GM12878 (cell line): ENCODE data around the gene LMO2. TPM values are rescaled to one million over a fixed set of nuclear protein-coding genes. Genes with fewer than 3 reads are reported as not detected.

Experiments used
- ATAC-seq: fragments of 200-7000 bp; cut with Tn5 transposase; 3 replicates; pipeline ENCODE4 v1.9.1; 2020; ENCODE audit warnings: mild to moderate bottlenecking, moderate library complexity
- BruUV-seq: library from RNA; stranded (reverse); fragments of 400-500 nt; replicated peaks from 2 replicates; lab custom pipeline; 2021; lab: Mats Ljungman, UMichigan
- CTCF ChIA-PET: fragments of 300-600 bp; sonication (Branson Sonifier 250); formaldehyde crosslinking; extraction: SDS; loops from one replicate; lab custom pipeline; 2021; ENCODE audit warnings: inconsistent platforms; lab: Yijun Ruan, JAX
- POLR2A ChIA-PET: fragments of 350-600 bp; formaldehyde crosslinking; extraction: SDS; loops from one replicate; lab custom pipeline; 2021; ENCODE audit warnings: inconsistent platforms; lab: Charles Lee
- RAD21 ChIA-PET: fragments of 300-600 bp; sonication (Branson Sonifier 250); formaldehyde crosslinking; loops from one replicate; lab custom pipeline; 2023; ENCODE audit warnings: antibody characterized with exemption; ENCODE audit not compliant: unreplicated experiment; lab: Charles Lee
- SMC1A ChIA-PET: fragments of 300-600 bp; sonication (Branson Sonifier 250); formaldehyde crosslinking; loops from one replicate; lab custom pipeline; 2023; ENCODE audit not compliant: unreplicated experiment, uncharacterized antibody; lab: Charles Lee
- DNase-seq: peaks from one replicate; pipeline ENCODE4 v3.0.0-alpha.2; 2011; ENCODE audit warnings: low read depth, low spot score
- FAIRE-seq: peaks from 3 replicates; lab custom pipeline; 2011; peaks lifted over from hg19 to GRCh38; lab: Jason Lieb, UNC
- H2AFZ ChIP-seq: 2 replicates; pipeline ENCODE4 v1.6.0; 2011; ENCODE audit warnings: low read depth, low read length, control low read depth; ENCODE audit not compliant: control insufficient read depth
- H3K27ac ChIP-seq: 2 replicates; pipeline ENCODE4 v1.5.1; 2011; ENCODE audit warnings: control low read depth; ENCODE audit not compliant: control insufficient read depth, insufficient read depth
- H3K27me3 ChIP-seq, 2 experiments: replicated peaks in 1 of 2; 2 replicates each; pipeline versions ENCODE4 v1.6.0 to v1.6.1; 2011; ENCODE audit warnings: low read length in 1 of 2; ENCODE audit not compliant: control insufficient read depth in 2 of 2, insufficient read depth in 2 of 2
- H3K36me3 ChIP-seq, 2 experiments: 2 replicates each; pipeline ENCODE4 v1.5.1; 2011; ENCODE audit warnings: low read length in 1 of 2; ENCODE audit not compliant: control insufficient read depth in 2 of 2, insufficient read depth in 2 of 2
- H3K4me1 ChIP-seq: 2 replicates; pipeline ENCODE4 v1.6.1; 2011; ENCODE audit warnings: mild to moderate bottlenecking, low read length, moderate library complexity, mixed read lengths; ENCODE audit not compliant: control insufficient read depth, insufficient read depth
- H3K4me2 ChIP-seq: 2 replicates; pipeline ENCODE4 v1.6.0; 2011; ENCODE audit warnings: control low read depth; ENCODE audit not compliant: control insufficient read depth, insufficient read depth
- H3K4me3 ChIP-seq: fragments of 200-600 bp; sonication (generic); 2 replicates; pipeline ENCODE4 v1.5.1; 2016
- H3K79me2 ChIP-seq: 2 replicates; pipeline ENCODE4 v1.6.0; 2011; ENCODE audit warnings: low read length; ENCODE audit not compliant: control insufficient read depth, insufficient read depth
- H3K9ac ChIP-seq: 2 replicates; pipeline ENCODE4 v1.8.0; 2011; ENCODE audit warnings: low read length, control low read depth, mixed read lengths; ENCODE audit not compliant: control insufficient read depth, insufficient read depth
- H3K9me3 ChIP-seq: replicated peaks from 3 replicates; pipeline ENCODE4 v1.5.1; 2011; ENCODE audit warnings: mild to moderate bottlenecking, low read length; ENCODE audit not compliant: control insufficient read depth, insufficient read depth
- H4K20me1 ChIP-seq: 2 replicates; pipeline ENCODE4 v1.6.0; 2011; ENCODE audit not compliant: control insufficient read depth, insufficient read depth
- BMI1 ChIP-seq: fragments of 450-650 bp; IDR thresholded peaks from 2 replicates; pipeline ENCODE4 v1.6.1; 2016; ENCODE audit warnings: mild to moderate bottlenecking, moderate library complexity, borderline replicate concordance
- E2F8 ChIP-seq: fragments of 450-650 bp; IDR thresholded peaks from 2 replicates; pipeline ENCODE4 v1.6.1; 2018; ENCODE audit warnings: mild to moderate bottlenecking, low read depth, moderate library complexity; ENCODE audit not compliant: partially characterized antibody
- EED ChIP-seq: sonication (generic); IDR thresholded peaks from 2 replicates; pipeline ENCODE4 v1.6.1; 2016; ENCODE audit warnings: antibody characterized with exemption, low read depth
- HDAC6 ChIP-seq: fragments of 200-600 bp; sonication (generic); IDR thresholded peaks from one replicate; pipeline ENCODE4 v1.8.0; 2017; ENCODE audit warnings: antibody characterized with exemption; ENCODE audit not compliant: unreplicated experiment
- JUNB ChIP-seq: IDR thresholded peaks from 2 replicates; pipeline ENCODE4 v1.6.1; 2016; ENCODE audit warnings: antibody characterized with exemption, mild to moderate bottlenecking
- MTA2 ChIP-seq: fragments of 450-650 bp; IDR thresholded peaks from 2 replicates; pipeline ENCODE4 v1.6.1; 2016; ENCODE audit warnings: low read depth, mild to moderate bottlenecking, moderate library complexity
- NFYA ChIP-seq: IDR thresholded peaks from 2 replicates; pipeline ENCODE4 v1.6.1; 2011; ENCODE audit warnings: low read depth, mild to moderate bottlenecking, low read length, improper control_type of control experiment, borderline replicate concordance
- RAD51 ChIP-seq: fragments of 450-650 bp; IDR thresholded peaks from 2 replicates; pipeline ENCODE4 v1.6.1; 2016; ENCODE audit warnings: moderate library complexity, mild to moderate bottlenecking, inconsistent platforms
- RCOR1 ChIP-seq: conservative IDR thresholded peaks from 2 replicates; pipeline ENCODE4 v1.6.1; 2012; ENCODE audit warnings: low read depth, low read length, improper control_type of control experiment
- SMAD5 ChIP-seq: IDR thresholded peaks from 2 replicates; pipeline ENCODE4 v1.6.1; 2016; ENCODE audit warnings: antibody characterized with exemption, low read depth
- SRF ChIP-seq, 2 experiments: IDR thresholded peaks; 2 replicates each; pipeline ENCODE4 v1.6.1; 2011; ENCODE audit warnings: low read depth in 2 of 2, low read length in 2 of 2, mild to moderate bottlenecking in 1 of 2, moderate library complexity in 1 of 2
- YY1 ChIP-seq: IDR thresholded peaks from 2 replicates; pipeline ENCODE4 v1.6.1; 2011; ENCODE audit warnings: low read depth, mild to moderate bottlenecking, low read length
- ZNF384 ChIP-seq: IDR thresholded peaks from 2 replicates; pipeline ENCODE4 v1.6.1; 2012; ENCODE audit warnings: low read depth, mild to moderate bottlenecking, low read length, improper control_type of control experiment, borderline replicate concordance
- ZSCAN29 ChIP-seq: fragments of 450-650 bp; IDR thresholded peaks from 2 replicates; pipeline ENCODE4 v1.6.1; 2017; ENCODE audit warnings: mild to moderate bottlenecking, moderate library complexity
- WGBS: methylation state at CpG from one replicate; pipeline ENCODE4 v1.1.6; 2016; ENCODE audit warnings: low lambda C conversion rate; ENCODE audit not compliant: insufficient replicate concordance, insufficient coverage; ENCODE audit errors: missing lambda C conversion rate; 5-methylcytosine and 5-hydroxymethylcytosine counted together
- in situ Hi-C: fragments of 300-500 bp; cut with MboI; formaldehyde crosslinking; loops from 9 replicates; pipeline ENCODE4 v1.14.3; 2018; ENCODE audit warnings: mixed read lengths
- intact Hi-C: fragments of 100-400 bp; cut with micrococcal nuclease; formaldehyde crosslinking; loops from one replicate; pipeline ENCODE4 v1.14.2; 2022; ENCODE audit not compliant: unreplicated experiment
- polyA plus RNA-seq, 11 experiments: library from polyadenylated mRNA; depleted of rRNA in 4 of 11; unstranded in 6 of 11; stranded (reverse) in 5 of 11; fragments of >200 nt; fragmentation: Nextera tagmentation in 4 of 11; fragmentation: Illumina TruSeq in 1 of 11; extraction: Ambion mirVana in 4 of 11; extraction: Trizol in 1 of 11; gene quantifications; 1 replicate in 1 of 11; 2 replicates in 10 of 11; pipeline versions ENCODE4 v1.2.1 to v1.2.3, GENCODE V29; 2011 to 2016; ENCODE audit warnings: inconsistent platforms in 2 of 11, missing spikeins in 2 of 11, low read depth in 1 of 11
- total RNA-seq, 4 experiments: library from RNA; depleted of rRNA in 3 of 4; stranded (reverse); fragments of >200 nt in 3 of 4; fragmentation: Illumina TruSeq in 1 of 4; extraction: Trizol in 1 of 4; gene quantifications; 2 replicates each; pipeline versions ENCODE4 v1.2.1 to v1.2.3, GENCODE V29; 2013 to 2021
- TF ChIP-seq, protein P1 (sequence below): fragments of 450-650 bp; IDR thresholded peaks from 2 replicates; pipeline ENCODE4 v1.6.1; 2016; ENCODE audit warnings: mild to moderate bottlenecking, moderate library complexity, borderline replicate concordance

Gene LMO2
- total and polyA plus RNA-seq, 10 of the 15 experiments (the other 5 are each of a cell fraction or from before 2014, with no cell fraction given), result 0.29 to 1.9 (median 1.1) TPM; not detected in 1

DNA sequence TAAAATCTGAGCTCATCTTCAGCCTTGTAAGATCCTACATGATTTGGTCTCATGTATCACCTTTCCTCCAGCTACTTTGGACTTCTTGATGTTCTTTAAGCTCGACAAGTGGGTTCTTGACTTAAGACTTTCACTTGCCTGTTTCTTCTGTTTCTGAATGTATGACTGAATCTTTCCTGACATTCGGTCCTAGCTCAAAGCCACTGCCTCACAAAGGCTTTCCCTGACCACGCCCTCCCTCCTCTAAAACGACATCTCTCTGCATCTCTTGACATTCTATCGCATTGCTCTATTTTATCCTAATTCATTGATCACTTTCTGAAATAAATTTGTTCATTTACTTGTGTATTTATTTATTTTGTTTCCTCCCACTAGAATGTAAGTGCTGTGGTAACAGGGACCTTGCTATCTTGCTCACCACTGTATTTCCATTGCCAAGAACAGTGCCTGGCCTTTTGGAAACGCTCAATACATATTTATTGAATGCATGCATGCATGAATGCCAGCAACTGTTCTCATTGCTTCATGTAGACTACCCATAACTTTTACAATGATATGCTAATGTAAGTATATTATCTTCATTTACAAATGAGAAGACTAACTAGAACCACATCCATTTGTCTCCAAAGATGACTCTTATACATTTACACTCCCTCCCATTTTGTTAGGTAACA, 43.0 kb downstream of the LMO2 start:
- H3K9ac ChIP-seq, result no peak overlapping the region
- in situ Hi-C loops, result loop anchor here (10.0 kb wide), 1 partner anchor 646 kb away; no protein-coding TSS in a partner anchor
- no TSS peak for BruUV-seq
- no peaks in the 10 kb centered on the region for H3K4me1 ChIP-seq
- WGBS, result 52% methylated on average over 6 of the region's 6 CpGs
- SMC1A ChIA-PET, result no interaction called here
- no peaks in the 10 kb centered on the region for H3K9me3 ChIP-seq
- FAIRE-seq, result no peak
- H4K20me1 ChIP-seq, result no peaks in the 10 kb centered on the region
- CTCF ChIA-PET, result interaction anchor here (1.2 to 3.9 kb wide), 3 partner anchors 9 to 139 kb away, joined by 5 to 16 read pairs (median 11); no protein-coding TSS in a partner anchor
- H3K27me3 ChIP-seq, result peaks cover 0 to 3% of the 10 kb centered on the region in 2 experiments; a peak in 1 of 4 replicates
- RAD21 ChIA-PET, result interaction anchor here (1.0 kb wide), 1 partner anchor 123 kb away, joined by 3 read pairs; no protein-coding TSS in a partner anchor
- no peak for DNase-seq
- POLR2A ChIA-PET, result no interaction called here
- no peak overlapping the region for H3K4me2 ChIP-seq
- ATAC-seq, result no peak
- intact Hi-C loops, result no loop called here
- no peaks in the 10 kb centered on the region for H3K36me3 ChIP-seq
- H3K79me2 ChIP-seq, result no peaks in the 10 kb centered on the region
- no peak overlapping the region for H3K4me3 ChIP-seq
- no peak overlapping the region for H3K27ac ChIP-seq
- no peak overlapping the region for H2AFZ ChIP-seq
- TF ChIP-seq SMAD5, result no peak
- no peak for TF ChIP-seq EED
- no peak for TF ChIP-seq JUNB
- no peak for TF ChIP-seq ZSCAN29
- TF ChIP-seq, protein P1, sequence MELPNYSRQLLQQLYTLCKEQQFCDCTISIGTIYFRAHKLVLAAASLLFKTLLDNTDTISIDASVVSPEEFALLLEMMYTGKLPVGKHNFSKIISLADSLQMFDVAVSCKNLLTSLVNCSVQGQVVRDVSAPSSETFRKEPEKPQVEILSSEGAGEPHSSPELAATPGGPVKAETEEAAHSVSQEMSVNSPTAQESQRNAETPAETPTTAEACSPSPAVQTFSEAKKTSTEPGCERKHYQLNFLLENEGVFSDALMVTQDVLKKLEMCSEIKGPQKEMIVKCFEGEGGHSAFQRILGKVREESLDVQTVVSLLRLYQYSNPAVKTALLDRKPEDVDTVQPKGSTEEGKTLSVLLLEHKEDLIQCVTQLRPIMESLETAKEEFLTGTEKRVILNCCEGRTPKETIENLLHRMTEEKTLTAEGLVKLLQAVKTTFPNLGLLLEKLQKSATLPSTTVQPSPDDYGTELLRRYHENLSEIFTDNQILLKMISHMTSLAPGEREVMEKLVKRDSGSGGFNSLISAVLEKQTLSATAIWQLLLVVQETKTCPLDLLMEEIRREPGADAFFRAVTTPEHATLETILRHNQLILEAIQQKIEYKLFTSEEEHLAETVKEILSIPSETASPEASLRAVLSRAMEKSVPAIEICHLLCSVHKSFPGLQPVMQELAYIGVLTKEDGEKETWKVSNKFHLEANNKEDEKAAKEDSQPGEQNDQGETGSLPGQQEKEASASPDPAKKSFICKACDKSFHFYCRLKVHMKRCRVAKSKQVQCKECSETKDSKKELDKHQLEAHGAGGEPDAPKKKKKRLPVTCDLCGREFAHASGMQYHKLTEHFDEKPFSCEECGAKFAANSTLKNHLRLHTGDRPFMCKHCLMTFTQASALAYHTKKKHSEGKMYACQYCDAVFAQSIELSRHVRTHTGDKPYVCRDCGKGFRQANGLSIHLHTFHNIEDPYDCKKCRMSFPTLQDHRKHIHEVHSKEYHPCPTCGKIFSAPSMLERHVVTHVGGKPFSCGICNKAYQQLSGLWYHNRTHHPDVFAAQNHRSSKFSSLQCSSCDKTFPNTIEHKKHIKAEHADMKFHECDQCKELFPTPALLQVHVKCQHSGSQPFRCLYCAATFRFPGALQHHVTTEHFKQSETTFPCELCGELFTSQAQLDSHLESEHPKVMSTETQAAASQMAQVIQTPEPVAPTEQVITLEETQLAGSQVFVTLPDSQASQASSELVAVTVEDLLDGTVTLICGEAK, result no peak
- TF ChIP-seq YY1, result no peak
- TF ChIP-seq MTA2, result no peak
- TF ChIP-seq BMI1, result no peak
- TF ChIP-seq HDAC6, result no peak
- TF ChIP-seq ZNF384, result no peak
- TF ChIP-seq RCOR1, result no peak
- TF ChIP-seq E2F8, result no peak
- TF ChIP-seq RAD51, result no peak
- TF ChIP-seq NFYA, result no peak
- no peak for TF ChIP-seq SRF (IDR thresholded peaks at IDR 0.05; ENCODE audit: low read depth in 2 of 2, low read length in 2 of 2)
